ENCODE results near the gene STKLD1.
"Not testable (repeated sequence)": the region's sequence is repeated elsewhere in the genome, so short reads cannot be mapped to it uniquely, and the experiment has no call there.

Gene STKLD1

GRCh38 chr9:133332381-133332730 is 43.8 kb upstream of the STKLD1 start:
- peaks cover 13% of the 10 kb centered on the region for H3K4me1 ChIP-seq (ENCODE audit: insufficient read depth, insufficient read length)
- H3K9me3 ChIP-seq (ENCODE audit: insufficient read depth, low read length): peaks cover 3% of the 10 kb centered on the region; the same call in 1 of the 2 replicates
- no peak overlapping the region for H3K4me3 ChIP-seq (ENCODE audit: insufficient read length, low read depth)
- H3K9ac ChIP-seq (ENCODE audit: insufficient read length, low read depth): no peak overlapping the region
- H3K36me3 ChIP-seq (ENCODE audit: insufficient read depth, insufficient read length, low read length): peaks cover 54% of the 10 kb centered on the region
- TF ChIP-seq YY1 (IDR thresholded peaks at IDR 0.05; ENCODE audit: insufficient read depth, insufficient read length) (no peak), SUZ12 (IDR thresholded peaks at IDR 0.05; ENCODE audit: extremely low read depth, insufficient read depth, insufficient read length) (no peak), ZNF274 (IDR thresholded peaks at IDR 0.05; ENCODE audit: low read depth, low read length) (no peak)
- no peak for DNase-seq (ENCODE audit: low read depth, low spot score)
- H3K27me3 ChIP-seq (ENCODE audit: insufficient read depth, insufficient read length): no peaks in the 10 kb centered on the region

- Histone ChIP-seq H3K27me3 (ENCODE audit: insufficient read depth, insufficient read length) (no peaks in the 10 kb centered on the region), H3K9ac (ENCODE audit: insufficient read length, low read depth) (no peak overlapping the region), H3K36me3 (ENCODE audit: insufficient read depth, insufficient read length, low read length) (peaks cover 58% of the 10 kb centered on the region), H3K9me3 (ENCODE audit: insufficient read depth, low read length) (peaks cover 1% of the 10 kb centered on the region; the same call in 1 of the 2 replicates), H3K4me1 (ENCODE audit: insufficient read depth, insufficient read length) (peaks cover 13% of the 10 kb centered on the region), H3K4me3 (ENCODE audit: insufficient read length, low read depth) (no peak overlapping the region)
- DNase-seq (ENCODE audit: low read depth, low spot score): no peak
- no peak for TF ChIP-seq YY1 (IDR thresholded peaks at IDR 0.05; ENCODE audit: insufficient read depth, insufficient read length)
- no peak for TF ChIP-seq ZNF274 (IDR thresholded peaks at IDR 0.05; ENCODE audit: low read depth, low read length)
- TF ChIP-seq SUZ12 (IDR thresholded peaks at IDR 0.05; ENCODE audit: extremely low read depth, insufficient read depth, insufficient read length): no peak
Observed at GRCh38 chr9:133333011-133333410, 43.2 kb upstream of the STKLD1 start.

- H3K9me3 ChIP-seq (ENCODE audit: insufficient read depth, low read length): no peaks in the 10 kb centered on the region
- no peak for DNase-seq (ENCODE audit: low read depth, low spot score)
- peaks cover 60% of the 10 kb centered on the region for H3K36me3 ChIP-seq (ENCODE audit: insufficient read depth, insufficient read length, low read length)
- peak overlapping the region; percentile 25 for H3K4me3 ChIP-seq (ENCODE audit: insufficient read length, low read depth)
- peaks cover 13% of the 10 kb centered on the region for H3K4me1 ChIP-seq (ENCODE audit: insufficient read depth, insufficient read length)
- TF ChIP-seq ZNF274 (IDR thresholded peaks at IDR 0.05; ENCODE audit: low read depth, low read length) (no peak), SUZ12 (IDR thresholded peaks at IDR 0.05; ENCODE audit: extremely low read depth, insufficient read depth, insufficient read length) (no peak), YY1 (IDR thresholded peaks at IDR 0.05; ENCODE audit: insufficient read depth, insufficient read length) (no peak)
- H3K9ac ChIP-seq (ENCODE audit: insufficient read length, low read depth): peak overlapping the region; percentile 71
- no peaks in the 10 kb centered on the region for H3K27me3 ChIP-seq (ENCODE audit: insufficient read depth, insufficient read length)
Observed at GRCh38 chr9:133333566-133333965, 42.6 kb upstream of the STKLD1 start.

GRCh38 chr9:133334161-133334560 is 42.0 kb upstream of the STKLD1 start:
- peak overlapping the region; percentile 71 for H3K9ac ChIP-seq (ENCODE audit: insufficient read length, low read depth)
- H3K4me3 ChIP-seq (ENCODE audit: insufficient read length, low read depth): peak overlapping the region; percentile 25

GRCh38 chr9:133334888-133335287 is 41.3 kb upstream of the STKLD1 start:
- DNase-seq (ENCODE audit: low read depth, low spot score); H3K9me3 ChIP-seq (ENCODE audit: insufficient read depth, low read length); H3K27me3 ChIP-seq (ENCODE audit: insufficient read depth, insufficient read length): not testable (repeated sequence)
- peaks cover 73% of the 10 kb centered on the region for H3K36me3 ChIP-seq (ENCODE audit: insufficient read depth, insufficient read length, low read length)
- peak overlapping the region; percentile 94 for H3K9ac ChIP-seq (ENCODE audit: insufficient read length, low read depth)
- peaks cover 13% of the 10 kb centered on the region for H3K4me1 ChIP-seq (ENCODE audit: insufficient read depth, insufficient read length)
- H3K4me3 ChIP-seq (ENCODE audit: insufficient read length, low read depth): peak overlapping the region; percentile 85

More at GRCh38 chr9:133334161-133334560, 42.0 kb upstream of the STKLD1 start:
- no peak for DNase-seq (ENCODE audit: low read depth, low spot score)
- no peaks in the 10 kb centered on the region for H3K27me3 ChIP-seq (ENCODE audit: insufficient read depth, insufficient read length)
- no peak for TF ChIP-seq YY1 (IDR thresholded peaks at IDR 0.05; ENCODE audit: insufficient read depth, insufficient read length)
- TF ChIP-seq ZNF274 (IDR thresholded peaks at IDR 0.05; ENCODE audit: low read depth, low read length): no peak
- no peak for TF ChIP-seq SUZ12 (IDR thresholded peaks at IDR 0.05; ENCODE audit: extremely low read depth, insufficient read depth, insufficient read length)
- peaks cover 66% of the 10 kb centered on the region for H3K36me3 ChIP-seq (ENCODE audit: insufficient read depth, insufficient read length, low read length)
- H3K9me3 ChIP-seq (ENCODE audit: insufficient read depth, low read length): no peaks in the 10 kb centered on the region
- peaks cover 13% of the 10 kb centered on the region for H3K4me1 ChIP-seq (ENCODE audit: insufficient read depth, insufficient read length)

- no peaks in the 10 kb centered on the region for H3K27me3 ChIP-seq (ENCODE audit: insufficient read depth, insufficient read length)
- DNase-seq (ENCODE audit: low read depth, low spot score): peak; percentile 93
- H3K36me3 ChIP-seq (ENCODE audit: insufficient read depth, insufficient read length, low read length): peaks cover 73% of the 10 kb centered on the region
- peak within 1 kb of the TSS; percentile 94 for H3K9ac ChIP-seq (ENCODE audit: insufficient read length, low read depth)
- H3K4me1 ChIP-seq (ENCODE audit: insufficient read depth, insufficient read length): peaks cover 13% of the 10 kb centered on the region
- peak within 1 kb of the TSS; percentile 85 for H3K4me3 ChIP-seq (ENCODE audit: insufficient read length, low read depth)
- H3K9me3 ChIP-seq (ENCODE audit: insufficient read depth, low read length): no peaks in the 10 kb centered on the region
- no peak for TF ChIP-seq SUZ12 (IDR thresholded peaks at IDR 0.05; ENCODE audit: extremely low read depth, insufficient read depth, insufficient read length)
- TF ChIP-seq ZNF274 (IDR thresholded peaks at IDR 0.05; ENCODE audit: low read depth, low read length): no peak
- TF ChIP-seq YY1 (IDR thresholded peaks at IDR 0.05; ENCODE audit: insufficient read depth, insufficient read length): peak; percentile 35
Observed at GRCh38 chr9:133335924-133336811, 40.0 kb upstream of the STKLD1 start, which contains the start of gene SURF6. SURF6 (minus strand) TSS chr9:133336188; CDS start chr9:133336132, 56 bp downstream.

- Histone ChIP-seq H3K9ac (ENCODE audit: insufficient read length, low read depth) (peak overlapping the region; percentile 3), H3K4me3 (ENCODE audit: insufficient read length, low read depth) (no peak overlapping the region), H3K4me1 (ENCODE audit: insufficient read depth, insufficient read length) (peaks cover 14% of the 10 kb centered on the region), H3K27me3 (ENCODE audit: insufficient read depth, insufficient read length) (no peaks in the 10 kb centered on the region), H3K9me3 (ENCODE audit: insufficient read depth, low read length) (no peaks in the 10 kb centered on the region), H3K36me3 (ENCODE audit: insufficient read depth, insufficient read length, low read length) (peaks cover 73% of the 10 kb centered on the region)
- no peak for DNase-seq (ENCODE audit: low read depth, low spot score)
- TF ChIP-seq SUZ12 (IDR thresholded peaks at IDR 0.05; ENCODE audit: extremely low read depth, insufficient read depth, insufficient read length): no peak
- TF ChIP-seq YY1 (IDR thresholded peaks at IDR 0.05; ENCODE audit: insufficient read depth, insufficient read length): no peak
- no peak for TF ChIP-seq ZNF274 (IDR thresholded peaks at IDR 0.05; ENCODE audit: low read depth, low read length)
Observed at GRCh38 chr9:133339641-133340040, 36.5 kb upstream of the STKLD1 start.
